ENCODE results near the gene ASB11. TPM values are rescaled to one million over a fixed set of nuclear protein-coding genes. Genes with fewer than 3 reads are reported as not detected.

The ASB11 gene
- total RNA-seq, 1 experiment from 2014 or later, result not detected

DNA sequence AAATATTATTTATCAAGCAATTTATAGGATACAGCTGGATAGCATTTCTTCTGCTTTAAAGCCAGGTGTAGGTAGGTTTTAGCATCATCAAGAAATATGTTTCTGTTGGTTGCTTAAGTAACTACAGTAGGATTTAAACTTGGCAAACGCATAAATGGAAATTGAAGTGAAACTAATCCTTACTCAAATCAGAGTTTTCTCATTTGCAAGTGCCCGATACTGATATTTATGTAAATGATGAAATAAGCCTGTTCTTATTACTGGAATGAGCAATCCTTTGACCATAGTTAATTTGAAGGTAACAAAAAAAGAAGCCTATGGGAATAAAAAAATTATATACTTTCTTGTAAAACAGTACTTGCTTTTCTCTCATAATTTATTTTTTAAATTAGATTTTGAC, 43.1 kb upstream of the ASB11 start:
- H2AK5ac ChIP-seq (ENCODE audit: insufficient read length, low read length), result no peak overlapping the region
- TF ChIP-seq, protein P1, sequence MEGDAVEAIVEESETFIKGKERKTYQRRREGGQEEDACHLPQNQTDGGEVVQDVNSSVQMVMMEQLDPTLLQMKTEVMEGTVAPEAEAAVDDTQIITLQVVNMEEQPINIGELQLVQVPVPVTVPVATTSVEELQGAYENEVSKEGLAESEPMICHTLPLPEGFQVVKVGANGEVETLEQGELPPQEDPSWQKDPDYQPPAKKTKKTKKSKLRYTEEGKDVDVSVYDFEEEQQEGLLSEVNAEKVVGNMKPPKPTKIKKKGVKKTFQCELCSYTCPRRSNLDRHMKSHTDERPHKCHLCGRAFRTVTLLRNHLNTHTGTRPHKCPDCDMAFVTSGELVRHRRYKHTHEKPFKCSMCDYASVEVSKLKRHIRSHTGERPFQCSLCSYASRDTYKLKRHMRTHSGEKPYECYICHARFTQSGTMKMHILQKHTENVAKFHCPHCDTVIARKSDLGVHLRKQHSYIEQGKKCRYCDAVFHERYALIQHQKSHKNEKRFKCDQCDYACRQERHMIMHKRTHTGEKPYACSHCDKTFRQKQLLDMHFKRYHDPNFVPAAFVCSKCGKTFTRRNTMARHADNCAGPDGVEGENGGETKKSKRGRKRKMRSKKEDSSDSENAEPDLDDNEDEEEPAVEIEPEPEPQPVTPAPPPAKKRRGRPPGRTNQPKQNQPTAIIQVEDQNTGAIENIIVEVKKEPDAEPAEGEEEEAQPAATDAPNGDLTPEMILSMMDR (conservative IDR thresholded peaks at IDR 0.05), result no peak
- no peaks in the 10 kb centered on the region for H3K27me3 ChIP-seq (ENCODE audit: insufficient read depth, low read length)
- H3K23me2 ChIP-seq (ENCODE audit: insufficient read length, low read depth, low read length, poor library complexity, severe bottlenecking), result no peaks in the 10 kb centered on the region
- WGBS (ENCODE audit: extremely low coverage, insufficient read length, low lambda C conversion rate), result no CpG with 5 or more reads among the region's 2 CpGs
- no peak overlapping the region for H3K27ac ChIP-seq (ENCODE audit: insufficient read length, low read depth, low read length)
- H3K9ac ChIP-seq (ENCODE audit: extremely low read depth, insufficient read length, low read length), result no peak overlapping the region
- H4K5ac ChIP-seq (ENCODE audit: insufficient read length, low read depth, low read length), result no peak overlapping the region
- H3K79me1 ChIP-seq (ENCODE audit: insufficient read depth, low read depth, low read length, poor library complexity, severe bottlenecking), result no peaks in the 10 kb centered on the region
- H3K9me3 Mint-ChIP-seq, result peaks cover 0 to 4% of the 10 kb centered on the region in 2 experiments; a peak in 3 of 5 replicates
- H2BK120ac ChIP-seq (ENCODE audit: low read depth, low read length, poor library complexity, severe bottlenecking), result no peak overlapping the region
- no peak overlapping the region for H3K18ac ChIP-seq (ENCODE audit: insufficient read length, low read depth, low read length)
- H2BK12ac ChIP-seq (ENCODE audit: insufficient read length, low read depth, low read length), result no peak overlapping the region
- no peak overlapping the region for H3K56ac ChIP-seq (ENCODE audit: insufficient read length, low read depth, low read length)
- H3K27me3 Mint-ChIP-seq (ENCODE audit: low read depth), result peaks cover 6% of the 10 kb centered on the region
- H3K36me3 Mint-ChIP-seq (ENCODE audit: insufficient read depth in 1 of 3, low read depth in 3 of 3), result no peaks in the 10 kb centered on the region
- H3K4me3 Mint-ChIP-seq, result no peak overlapping the region
- H3K79me2 ChIP-seq (ENCODE audit: insufficient read depth, low read length), result no peaks in the 10 kb centered on the region
- no peak overlapping the region for H2BK15ac ChIP-seq (ENCODE audit: low read depth, low read length)
- H4K91ac ChIP-seq (ENCODE audit: insufficient read length, low read depth, low read length), result no peak overlapping the region
- H3K4ac ChIP-seq (ENCODE audit: low read depth, low read length), result no peak overlapping the region
- no peak for DNase-seq
- no peaks in the 10 kb centered on the region for H3K9me3 ChIP-seq (ENCODE audit: control insufficient read depth, low read depth, low read length)
- H3K4me1 Mint-ChIP-seq, result no peaks in the 10 kb centered on the region
- H3K4me1 ChIP-seq (ENCODE audit: insufficient read depth, low read length), result no peaks in the 10 kb centered on the region
- no peak overlapping the region for H3K27ac Mint-ChIP-seq
- H2BK20ac ChIP-seq (ENCODE audit: low read depth, low read length, poor library complexity, severe bottlenecking), result no peak overlapping the region
- no peaks in the 10 kb centered on the region for H4K20me1 ChIP-seq (ENCODE audit: control insufficient read depth, insufficient read depth, insufficient read length)
- H3K14ac ChIP-seq (ENCODE audit: insufficient read depth, low read length), result no peak overlapping the region
- no peak overlapping the region for H3K4me2 ChIP-seq (ENCODE audit: insufficient read depth, insufficient read length, low read length)
- no peak overlapping the region for H2AFZ ChIP-seq (ENCODE audit: low read length)
- no peak overlapping the region for H4K8ac ChIP-seq (replicated peaks; ENCODE audit: insufficient read length, low read depth, low read length)
- H2BK5ac ChIP-seq (ENCODE audit: insufficient read length, low read length), result no peak overlapping the region
- H3K23ac ChIP-seq (ENCODE audit: insufficient read length, low read depth, low read length), result no peak overlapping the region
- no peak overlapping the region for H3T11ph ChIP-seq (ENCODE audit: low read length)

All from H9 (cell line).